GM06990 (cell line): ENCODE results near the gene SEC61B.

Source experiments
- DNase-seq: peaks from one replicate; pipeline ENCODE4 v3.0.0-alpha.2; 2011; ENCODE audit not compliant: insufficient read length; ENCODE audit errors: extremely low read depth
- H3K27me3 ChIP-seq: replicated peaks from 2 replicates; pipeline ENCODE4 v1.6.0; 2011; ENCODE audit warnings: low read length; ENCODE audit not compliant: control insufficient read depth, insufficient read depth
- H3K36me3 ChIP-seq: 2 replicates; pipeline ENCODE4 v1.5.1; 2011; ENCODE audit warnings: low read length; ENCODE audit not compliant: control insufficient read depth, insufficient read depth
- H3K4me3 ChIP-seq: replicated peaks from 2 replicates; pipeline ENCODE4 v1.5.1; 2011; ENCODE audit warnings: low read depth, mild to moderate bottlenecking, control low read depth, low read length
- CTCF ChIP-seq: IDR thresholded peaks from 2 replicates; pipeline ENCODE4 v1.5.1; 2011; ENCODE audit warnings: low read length, control low read depth, mild to moderate bottlenecking, inconsistent platforms; ENCODE audit not compliant: insufficient read depth, poor library complexity, severe bottlenecking

The SEC61B gene

GRCh38 chr9:99264070-99264680 lies 42.1 kb downstream of the SEC61B start:
- Histone ChIP-seq H3K27me3 (no peaks in the 10 kb centered on the region), H3K4me3 (no peak overlapping the region), H3K36me3 (no peaks in the 10 kb centered on the region)
- peak; percentile 41 for TF ChIP-seq CTCF
- no peak for DNase-seq

- Histone ChIP-seq H3K4me3 (no peak overlapping the region), H3K36me3 (no peaks in the 10 kb centered on the region), H3K27me3 (no peaks in the 10 kb centered on the region)
- no peak for TF ChIP-seq CTCF
- no peak for DNase-seq
Measured at GRCh38 chr9:99265691-99266090, 43.6 kb downstream of the SEC61B start.

- TF ChIP-seq CTCF: peak; percentile 95
- H3K36me3 ChIP-seq: no peaks in the 10 kb centered on the region
- DNase-seq: peak; percentile 75
- no peaks in the 10 kb centered on the region for H3K27me3 ChIP-seq
- H3K4me3 ChIP-seq: no peak overlapping the region; the same call in 1 of the 2 replicates
Measured at GRCh38 chr9:99266255-99267023, 44.4 kb downstream of the SEC61B start.

- no peak for DNase-seq
- no peak for TF ChIP-seq CTCF
Measured at GRCh38 chr9:99269416-99269815, 47.3 kb downstream of the SEC61B start.

GRCh38 chr9:99270491-99270890 lies 48.4 kb downstream of the SEC61B start:
- no peak for TF ChIP-seq CTCF
- H3K4me3 ChIP-seq: no peak overlapping the region
- no peak for DNase-seq

More at GRCh38 chr9:99269416-99269815, 47.3 kb downstream of the SEC61B start:
- Histone ChIP-seq H3K36me3 (no peaks in the 10 kb centered on the region), H3K4me3 (no peak overlapping the region), H3K27me3 (no peaks in the 10 kb centered on the region)

More at GRCh38 chr9:99270491-99270890, 48.4 kb downstream of the SEC61B start:
- Histone ChIP-seq H3K27me3 (no peaks in the 10 kb centered on the region), H3K36me3 (no peaks in the 10 kb centered on the region)
